KMS-11 (cell line): ENCODE measurements around the gene ZNF384.

Source experiments
- H2AFZ ChIP-seq: fragments of 200-600 bp; sonication (generic); 2 replicates; pipeline ENCODE4 v1.6.1; 2016; ENCODE audit warnings: antibody characterized with exemption, mixed run types, low read depth
- H3K27ac ChIP-seq: fragments of 200-600 bp; sonication (generic); 2 replicates; pipeline ENCODE4 v1.6.1; 2016; ENCODE audit warnings: mild to moderate bottlenecking, mixed run types
- H3K27me3 ChIP-seq: fragments of 200-600 bp; sonication (generic); 2 replicates; pipeline ENCODE4 v1.6.1; 2017; ENCODE audit warnings: mild to moderate bottlenecking, low read depth, mixed run types, moderate library complexity; ENCODE audit not compliant: insufficient read depth
- H3K36me3 ChIP-seq: fragments of 200-600 bp; sonication (generic); 2 replicates; pipeline ENCODE4 v1.6.1; 2017; ENCODE audit warnings: mild to moderate bottlenecking, mixed run types; ENCODE audit not compliant: insufficient read depth
- H3K4me1 ChIP-seq: fragments of 200-600 bp; sonication (generic); 2 replicates; pipeline ENCODE4 v1.6.1; 2016; ENCODE audit warnings: mild to moderate bottlenecking, low read depth, mixed run types; ENCODE audit not compliant: poor library complexity, severe bottlenecking
- H3K4me2 ChIP-seq: fragments of 200-600 bp; sonication (generic); 2 replicates; pipeline ENCODE4 v1.7.0; 2016; ENCODE audit warnings: mild to moderate bottlenecking, mixed run types
- H3K4me3 ChIP-seq: fragments of 200-600 bp; sonication (generic); IDR thresholded peaks from 2 replicates; pipeline ENCODE4 v1.6.1; 2017; ENCODE audit warnings: low read depth, low read length, mixed read lengths; ENCODE audit not compliant: insufficient read depth
- H3K79me2 ChIP-seq: fragments of 200-600 bp; sonication (generic); 2 replicates; pipeline ENCODE4 v1.6.1; 2016; ENCODE audit warnings: low read depth, mixed run types; ENCODE audit not compliant: insufficient read depth
- H3K9ac ChIP-seq: fragments of 200-600 bp; sonication (generic); 2 replicates; pipeline ENCODE4 v1.6.1; 2016; ENCODE audit warnings: mild to moderate bottlenecking, mixed run types
- H4K20me1 ChIP-seq: fragments of 200-600 bp; sonication (generic); 2 replicates; pipeline ENCODE4 v1.6.1; 2016; ENCODE audit warnings: mild to moderate bottlenecking, mixed run types; ENCODE audit not compliant: insufficient read depth
- CTCF ChIP-seq: fragments of 200-600 bp; sonication (generic); conservative IDR thresholded peaks from 2 replicates; pipeline ENCODE4 v1.6.1; 2017; ENCODE audit warnings: low read depth, mild to moderate bottlenecking, antibody characterized with exemption, low read length, moderate library complexity, mixed read lengths

ZNF384 gene

GRCh38 chr12:6631549-6631961 is 57.6 kb downstream of the ZNF384 start:
- H2AFZ ChIP-seq: no peak overlapping the region
- H3K4me2 ChIP-seq: no peak overlapping the region
- H3K79me2 ChIP-seq: no peaks in the 10 kb centered on the region
- TF ChIP-seq CTCF: no peak
- H3K27me3 ChIP-seq: no peaks in the 10 kb centered on the region; the same call in 1 of the 2 replicates
- H3K4me3 ChIP-seq: no peak overlapping the region
- no peak overlapping the region for H3K9ac ChIP-seq
- no peaks in the 10 kb centered on the region for H4K20me1 ChIP-seq
- no peaks in the 10 kb centered on the region for H3K36me3 ChIP-seq
- no peak overlapping the region for H3K27ac ChIP-seq
- no peaks in the 10 kb centered on the region for H3K4me1 ChIP-seq

GRCh38 chr12:6630736-6631135 is 58.4 kb downstream of the ZNF384 start:
- H3K4me1 ChIP-seq: no peaks in the 10 kb centered on the region
- no peak overlapping the region for H2AFZ ChIP-seq
- TF ChIP-seq CTCF: no peak
- no peak overlapping the region for H3K4me2 ChIP-seq
- no peak overlapping the region for H3K9ac ChIP-seq
- no peaks in the 10 kb centered on the region for H3K79me2 ChIP-seq
- H4K20me1 ChIP-seq: no peaks in the 10 kb centered on the region
- no peaks in the 10 kb centered on the region for H3K36me3 ChIP-seq
- H3K4me3 ChIP-seq: no peak overlapping the region
- no peak overlapping the region for H3K27ac ChIP-seq
- no peaks in the 10 kb centered on the region; the same call in 1 of the 2 replicates for H3K27me3 ChIP-seq

- Histone ChIP-seq H3K9ac (no peak overlapping the region), H3K79me2 (no peaks in the 10 kb centered on the region), H3K36me3 (no peaks in the 10 kb centered on the region), H4K20me1 (no peaks in the 10 kb centered on the region), H3K27me3 (no peaks in the 10 kb centered on the region; the same call in 1 of the 2 replicates), H2AFZ (no peak overlapping the region), H3K4me2 (no peak overlapping the region), H3K4me3 (no peak overlapping the region), H3K27ac (no peak overlapping the region), H3K4me1 (no peaks in the 10 kb centered on the region)
- TF ChIP-seq CTCF: no peak
Observed at GRCh38 chr12:6627616-6628015, 61.6 kb downstream of the ZNF384 start.

GRCh38 chr12:6626654-6627283 is 62.4 kb downstream of the ZNF384 start:
- Histone ChIP-seq H3K4me3 (no peak overlapping the region), H3K27me3 (no peaks in the 10 kb centered on the region), H3K9ac (no peak overlapping the region), H3K79me2 (no peaks in the 10 kb centered on the region), H3K36me3 (no peaks in the 10 kb centered on the region), H3K27ac (no peak overlapping the region), H4K20me1 (no peaks in the 10 kb centered on the region), H3K4me1 (no peaks in the 10 kb centered on the region), H2AFZ (no peak overlapping the region), H3K4me2 (no peak overlapping the region)
- TF ChIP-seq CTCF: no peak
